HepG2 (cell line): Measurements from ENCODE around the gene MTA3. TPM values are rescaled to one million over a fixed set of nuclear protein-coding genes. Genes with fewer than 3 reads are reported as not detected.

Experiments
- HMGXB3 ChIP-seq: sonication (generic); formaldehyde crosslinking; IDR thresholded peaks from 2 replicates; pipeline ENCODE4 v1.4.0; 2020; ENCODE audit warnings: missing genetic modification reagents, borderline replicate concordance
- HNF4G ChIP-seq, 2 experiments: sonication (generic) in 1 of 2; formaldehyde crosslinking in 1 of 2; IDR thresholded peaks; 2 replicates each; pipeline versions ENCODE4 v1.4.0 to v1.6.1; 2011 to 2020; ENCODE audit warnings: borderline replicate concordance in 2 of 2, low read depth in 2 of 2, mild to moderate bottlenecking in 2 of 2, low read length in 1 of 2, missing genetic modification reagents in 1 of 2, moderate library complexity in 1 of 2
- MTF1 ChIP-seq: sonication (generic); formaldehyde crosslinking; IDR thresholded peaks from 2 replicates; pipeline ENCODE4 v1.5.0; 2020; ENCODE audit warnings: missing genetic modification reagents
- MXD4 ChIP-seq: IDR thresholded peaks from 2 replicates; pipeline ENCODE4 v1.6.1; 2016; ENCODE audit warnings: mild to moderate bottlenecking, missing biosample characterization, missing genetic modification reagents
- PTBP1 ChIP-seq: fragments of 200-400 bp; formaldehyde crosslinking; IDR thresholded peaks from 2 replicates; pipeline ENCODE4 v1.6.1; 2018; ENCODE audit warnings: low read length, low read depth; ENCODE audit not compliant: poor library complexity, severe bottlenecking
- SMAD3 ChIP-seq: sonication (generic); formaldehyde crosslinking; IDR thresholded peaks from 2 replicates; pipeline ENCODE4 v1.4.0; 2020; ENCODE audit warnings: missing genetic modification reagents
- TRIM22 ChIP-seq: fragments of 450-650 bp; IDR thresholded peaks from 2 replicates; pipeline ENCODE4 v1.6.1; 2017
- WIZ ChIP-seq: sonication (generic); formaldehyde crosslinking; IDR thresholded peaks from 2 replicates; pipeline ENCODE4 v1.5.1; 2020; ENCODE audit warnings: mild to moderate bottlenecking, missing genetic modification reagents
- YEATS2 ChIP-seq: sonication (generic); formaldehyde crosslinking; IDR thresholded peaks from 2 replicates; pipeline ENCODE4 v1.4.0; 2020; ENCODE audit warnings: missing genetic modification reagents, borderline replicate concordance
- ZBTB1 ChIP-seq: sonication (generic); formaldehyde crosslinking; IDR thresholded peaks from 2 replicates; pipeline ENCODE4 v1.4.0; 2020; ENCODE audit warnings: missing genetic modification reagents, borderline replicate concordance
- ZBTB38 ChIP-seq: sonication (generic); formaldehyde crosslinking; IDR thresholded peaks from 2 replicates; pipeline ENCODE4 v1.5.1; 2020; ENCODE audit warnings: mild to moderate bottlenecking, missing genetic modification reagents
- ZBTB46 ChIP-seq: sonication (generic); formaldehyde crosslinking; IDR thresholded peaks from 2 replicates; pipeline ENCODE4 v1.4.0; 2020; ENCODE audit warnings: mild to moderate bottlenecking, missing genetic modification reagents, borderline replicate concordance
- ZEB1 ChIP-seq: IDR thresholded peaks from 2 replicates; pipeline ENCODE4 v1.6.1; 2012; ENCODE audit warnings: mild to moderate bottlenecking, low read depth, inconsistent platforms; ENCODE audit not compliant: insufficient replicate concordance
- ZNF235 ChIP-seq: sonication (generic); formaldehyde crosslinking; IDR thresholded peaks from 2 replicates; pipeline ENCODE4 v1.8.1; 2023; ENCODE audit warnings: mild to moderate bottlenecking, missing genetic modification reagents, borderline replicate concordance
- ZNF512 ChIP-seq: sonication (generic); formaldehyde crosslinking; IDR thresholded peaks from 2 replicates; pipeline ENCODE4 v1.4.0; 2020; ENCODE audit warnings: mild to moderate bottlenecking, missing genetic modification reagents
- ZNF652 ChIP-seq: IDR thresholded peaks from 2 replicates; pipeline ENCODE4 v1.6.1; 2016; ENCODE audit warnings: low read depth, borderline replicate concordance
- ZNF784 ChIP-seq: sonication (generic); formaldehyde crosslinking; IDR thresholded peaks from 2 replicates; pipeline ENCODE4 v1.5.1; 2020; ENCODE audit warnings: missing genetic modification reagents, mild to moderate bottlenecking, borderline replicate concordance
- ZSCAN29 ChIP-seq: sonication (generic); formaldehyde crosslinking; conservative IDR thresholded peaks from 2 replicates; pipeline ENCODE4 v1.4.0; 2020; ENCODE audit warnings: mild to moderate bottlenecking, missing genetic modification reagents
- polyA plus RNA-seq, 8 experiments: library from polyadenylated mRNA; depleted of rRNA in 3 of 8; stranded (reverse) in 7 of 8; unstranded in 1 of 8; fragments of >200 nt; fragmentation: Illumina TruSeq in 4 of 8; extraction: Trizol in 4 of 8; gene quantifications; 2 replicates each; pipeline versions ENCODE4 v1.2.1 to v1.2.3, GENCODE V29; 2011 to 2016; ENCODE audit warnings: low read depth in 4 of 8, missing spikeins in 1 of 8, mixed read lengths in 1 of 8; ENCODE audit not compliant: insufficient read depth in 1 of 8
- total RNA-seq, 5 experiments: library from RNA; depleted of rRNA; stranded (reverse); fragments of >200 nt; fragmentation: Illumina TruSeq; extraction: Trizol; gene quantifications; 2 replicates each; pipeline ENCODE4 v1.2.3, GENCODE V29; 2016; ENCODE audit warnings: low read depth in 1 of 5

MTA3 gene
- total and polyA plus RNA-seq, 2 of the 13 experiments (the other 11 are each of a cell fraction or from before 2014, with no cell fraction given): 48.8 to 77.8 TPM

GRCh38 chr2:42792583-42793333, 224.3 kb downstream of the MTA3 start, which contains the start of gene HAAO (continued):
- TF ChIP-seq ZSCAN29 (CRISPR knock-in tag) (no peak), ZNF652 (0 out of 2 replicates have a peak, but pooled peaks have one; percentile 28), MTF1 (CRISPR knock-in tag) (peak; percentile 93), YEATS2 (peak; percentile 88; the same call in 1 of the 2 replicates), ZBTB38 (CRISPR knock-in tag) (peak; percentile 71; the same call in 1 of the 2 replicates), MXD4 (CRISPR knock-in tag) (peak; percentile 95), ZNF235 (CRISPR knock-in tag) (peak; percentile 95; the same call in 1 of the 2 replicates), ZBTB46 (CRISPR knock-in tag) (peak; percentile 96), HNF4G (IDR thresholded peaks at IDR 0.05; ENCODE audit: borderline replicate concordance, low read depth, low read length) (peak; percentile 100), HNF4G (CRISPR knock-in tag; IDR thresholded peaks at IDR 0.05; ENCODE audit: borderline replicate concordance, low read depth) (peak; percentile 100), PTBP1 (peak; percentile 87), ZNF512 (no peak), HMGXB3 (CRISPR knock-in tag) (peak; percentile 77; the same call in 1 of the 2 replicates), ZBTB1 (CRISPR knock-in tag) (peak; percentile 43; the same call in 1 of the 2 replicates), ZEB1 (peak; percentile 52), WIZ (CRISPR knock-in tag) (no peak), SMAD3 (CRISPR knock-in tag) (peak; percentile 99), ZNF784 (CRISPR knock-in tag) (peak; percentile 97; the same call in 1 of the 2 replicates), TRIM22 (no peak)
